ENCODE measurements around the gene SYTL5.

GRCh38 chrX:38166478-38167083 lies 160.2 kb downstream of the SYTL5 start:
- no peak for TF ChIP-seq ZNF274 (IDR thresholded peaks at IDR 0.05; ENCODE audit: low read depth, low read length)
- no peak for TF ChIP-seq YY1 (IDR thresholded peaks at IDR 0.05; ENCODE audit: insufficient read depth, insufficient read length)
